Measurements from ENCODE around the gene OTOP2. TPM values are rescaled to one million over a fixed set of nuclear protein-coding genes. Genes with fewer than 3 reads are reported as not detected.

Gene OTOP2
- total and polyA plus RNA-seq, 2 of the 8 experiments (the other 6 are each of a cell fraction or from before 2014, with no cell fraction given), result 0.23 TPM; not detected in 1

DNA sequence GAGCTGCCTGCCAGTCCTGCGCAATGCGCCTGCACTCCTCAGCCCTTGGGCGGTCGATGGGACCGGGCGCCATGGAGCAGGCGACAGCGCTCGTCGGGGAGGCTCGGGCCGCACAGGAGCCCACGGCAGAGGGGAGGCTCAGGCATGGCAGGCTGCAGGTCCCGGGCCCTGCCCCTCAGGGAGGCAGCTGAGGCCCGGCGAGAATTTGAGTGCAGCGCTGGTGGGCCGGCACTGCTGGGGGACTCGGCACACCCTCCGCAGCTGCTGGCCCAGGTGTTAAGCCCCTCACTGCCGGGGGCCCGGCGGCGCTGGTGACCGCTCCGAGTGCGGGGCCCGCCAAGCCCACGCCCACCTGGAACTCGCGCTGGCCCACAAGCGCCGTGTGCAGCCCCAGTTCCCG lies 17.1 kb upstream of the OTOP2 start:
- Histone ChIP-seq H3K18ac (ENCODE audit: extremely low read depth, low read length) (no peak overlapping the region), H3K56ac (replicated peaks; ENCODE audit: insufficient read length, low read depth, low read length) (no peak overlapping the region), H3K27me3 (replicated peaks in 1 of 4; ENCODE audit: control insufficient read depth in 3 of 4, extremely low read depth in 1 of 4, insufficient read depth in 3 of 4, low read length in 3 of 4) (peaks cover 0 to 2% (median under 1%) of the 10 kb centered on the region in 4 experiments; a peak in 3 of 7 replicates), H3K4ac (replicated peaks; ENCODE audit: insufficient read length, low read depth, low read length) (no peak overlapping the region), H3K23ac (ENCODE audit: insufficient read length) (no peak overlapping the region), H4K8ac (ENCODE audit: extremely low read depth, insufficient read depth, low read length) (no peak overlapping the region), H3K79me1 (ENCODE audit: low read depth, low read length) (no peaks in the 10 kb centered on the region), H3K27ac (ENCODE audit: low read depth, low read length) (no peak overlapping the region), H2BK120ac (replicated peaks; ENCODE audit: low read depth, low read length) (no peak overlapping the region), H3K4me2 (ENCODE audit: insufficient read depth in 1 of 2, low read depth in 2 of 2, low read length in 2 of 2) (no peak overlapping the region), H3K36me3 (ENCODE audit: control insufficient read depth in 2 of 4, insufficient read depth in 4 of 4, low read length in 3 of 4) (no peaks in the 10 kb centered on the region), H3K4me1 (replicated peaks in 1 of 4; ENCODE audit: control insufficient read depth in 3 of 4, insufficient read depth in 4 of 4, low read length in 3 of 4) (peaks cover 5 to 18% (median 14%) of the 10 kb centered on the region in 4 experiments), H2BK12ac (ENCODE audit: low read depth, low read length) (no peak overlapping the region), H4K20me1 (replicated peaks in 1 of 2; ENCODE audit: control insufficient read depth in 1 of 2, insufficient read depth in 2 of 2, low read length in 2 of 2) (no peaks in the 10 kb centered on the region), H3K79me2 (ENCODE audit: control insufficient read depth in 1 of 2, insufficient read depth in 2 of 2, low read length in 2 of 2) (no peaks in the 10 kb centered on the region), H4K5ac (ENCODE audit: insufficient read length, low read depth, low read length) (no peak overlapping the region), H3K9ac (replicated peaks in 1 of 4; ENCODE audit: extremely low read depth in 1 of 4, low read depth in 3 of 4, low read length in 3 of 4) (no peak overlapping the region), H3K14ac (ENCODE audit: insufficient read length) (no peak overlapping the region), H2AK5ac (ENCODE audit: low read depth, low read length) (no peak overlapping the region), H3K23me2 (ENCODE audit: low read depth, low read length) (no peaks in the 10 kb centered on the region), H3K4me3 (ENCODE audit: extremely low read depth in 1 of 4, insufficient read depth in 2 of 4, low read depth in 3 of 4, low read length in 4 of 4) (no peak overlapping the region), H4K91ac (replicated peaks; ENCODE audit: insufficient read length, low read length) (no peak overlapping the region), H2BK20ac (ENCODE audit: low read length) (no peak overlapping the region), H2AFZ (ENCODE audit: low read length) (no peak overlapping the region), H2BK15ac (ENCODE audit: low read length) (no peak overlapping the region), H2BK5ac (ENCODE audit: low read depth, low read length) (no peak overlapping the region), H3K9me3 (ENCODE audit: insufficient read depth in 2 of 2, low read depth in 1 of 2, low read length in 1 of 2) (peaks cover 0 to 7% of the 10 kb centered on the region in 2 experiments; a peak in 1 of 4 replicates)
- DNase-seq (ENCODE audit: low read depth in 1 of 2, low spot score in 2 of 2) (no peak), FAIRE-seq (no peak)
- CTCF ChIA-PET (ENCODE audit: partially characterized antibody), result interaction anchor here (0.7 to 49.9 kb wide), 5 partner anchors 16 to 252 kb away, joined by 3 to 1072 read pairs (median 10); partner anchors contain the start of genes OTOP2 and USH1G
- POLR2A ChIA-PET (ENCODE audit: partially characterized antibody), result interaction anchor here (0.9 to 2.0 kb wide), 6 partner anchors 9 to 106 kb away, joined by 3 to 7 read pairs (median 4); partner anchors contain the start of genes FADS6, MRPL58 and OTOP2
- TF ChIP-seq, protein P1, sequence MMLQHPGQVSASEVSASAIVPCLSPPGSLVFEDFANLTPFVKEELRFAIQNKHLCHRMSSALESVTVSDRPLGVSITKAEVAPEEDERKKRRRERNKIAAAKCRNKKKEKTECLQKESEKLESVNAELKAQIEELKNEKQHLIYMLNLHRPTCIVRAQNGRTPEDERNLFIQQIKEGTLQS (IDR thresholded peaks at IDR 0.05; ENCODE audit: insufficient read depth, low read depth, low read length), result no peak
- TF ChIP-seq YY1 (IDR thresholded peaks at IDR 0.05; ENCODE audit: low read depth, low read length) (no peak), BRCA1 (IDR thresholded peaks at IDR 0.05; ENCODE audit: low read depth, low read length) (no peak), CHD1 (IDR thresholded peaks at IDR 0.05; ENCODE audit: low read depth, low read length) (no peak), CREB1 (IDR thresholded peaks at IDR 0.05) (no peak), BCL11A (IDR thresholded peaks at IDR 0.05; ENCODE audit: low read depth in 2 of 2, low read length in 2 of 2) (no peak), SIRT6 (IDR thresholded peaks at IDR 0.05; ENCODE audit: low read length) (no peak)
- TF ChIP-seq, protein P2, sequence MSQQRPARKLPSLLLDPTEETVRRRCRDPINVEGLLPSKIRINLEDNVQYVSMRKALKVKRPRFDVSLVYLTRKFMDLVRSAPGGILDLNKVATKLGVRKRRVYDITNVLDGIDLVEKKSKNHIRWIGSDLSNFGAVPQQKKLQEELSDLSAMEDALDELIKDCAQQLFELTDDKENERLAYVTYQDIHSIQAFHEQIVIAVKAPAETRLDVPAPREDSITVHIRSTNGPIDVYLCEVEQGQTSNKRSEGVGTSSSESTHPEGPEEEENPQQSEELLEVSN (IDR thresholded peaks at IDR 0.05), result peak; percentile 37; the same call in 1 of the 2 replicates
- TF ChIP-seq, protein P3, sequence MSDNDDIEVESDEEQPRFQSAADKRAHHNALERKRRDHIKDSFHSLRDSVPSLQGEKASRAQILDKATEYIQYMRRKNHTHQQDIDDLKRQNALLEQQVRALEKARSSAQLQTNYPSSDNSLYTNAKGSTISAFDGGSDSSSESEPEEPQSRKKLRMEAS (IDR thresholded peaks at IDR 0.05), result 0 out of 2 replicates have a peak, but pooled peaks have one; percentile 12
- 93% methylated on average over 26 of the region's 34 CpGs; no CpG with 5 or more reads in 1 of the 2 experiments for WGBS, 2 experiments (ENCODE audit: extremely low coverage in 1 of 2, insufficient coverage in 1 of 2, insufficient read length in 1 of 2, insufficient replicate concordance in 2 of 2, low coverage in 1 of 2, low lambda C conversion rate in 2 of 2, missing lambda C conversion rate in 1 of 2)
